ENCODE measurements around the gene NETO2. TPM values are rescaled to one million over a fixed set of nuclear protein-coding genes. Genes with fewer than 3 reads are reported as not detected.
"Not testable (repeated sequence)": the region's sequence is repeated elsewhere in the genome, so short reads cannot be mapped to it uniquely, and the experiment has no call there.

NETO2 gene
- total RNA-seq, 1 donor from 2014 or later = 6.8 TPM

GRCh38 chr16:47134550-47134949, 9.2 kb downstream of the NETO2 start:
- no peak for DNase-seq (ENCODE audit: low read depth)

- DNase-seq (ENCODE audit: low read depth) = no peak
Measured at GRCh38 chr16:47132308-47132707, 11.4 kb downstream of the NETO2 start.

GRCh38 chr16:47129755-47130435, 13.8 kb downstream of the NETO2 start:
- no peak for DNase-seq (ENCODE audit: low read depth)

- DNase-seq (ENCODE audit: low read depth) = no peak
Measured at GRCh38 chr16:47127541-47127940, 16.2 kb downstream of the NETO2 start.

GRCh38 chr16:47125757-47126156, 18.0 kb downstream of the NETO2 start:
- no peak for DNase-seq (ENCODE audit: low read depth)

GRCh38 chr16:47113130-47113529, 30.6 kb downstream of the NETO2 start:
- DNase-seq (ENCODE audit: low read depth) = no peak

GRCh38 chr16:47110939-47111338, 32.8 kb downstream of the NETO2 start:
- no peak for DNase-seq (ENCODE audit: low read depth)

GRCh38 chr16:47109361-47109760, 34.4 kb downstream of the NETO2 start:
- no peak for DNase-seq (ENCODE audit: low read depth)

GRCh38 chr16:47102921-47103320, 40.8 kb downstream of the NETO2 start:
- DNase-seq (ENCODE audit: low read depth) = not testable (repeated sequence)

GRCh38 chr16:47097154-47097553, 46.6 kb downstream of the NETO2 start:
- not testable (repeated sequence) for DNase-seq (ENCODE audit: low read depth)

GRCh38 chr16:47096297-47096696, 47.4 kb downstream of the NETO2 start:
- no peak for DNase-seq (ENCODE audit: low read depth)

- no peak for DNase-seq (ENCODE audit: low read depth)
Measured at GRCh38 chr16:47084198-47084597, 59.5 kb downstream of the NETO2 start.

GRCh38 chr16:47082099-47082865, 61.5 kb downstream of the NETO2 start:
- no peak for DNase-seq (ENCODE audit: low read depth)

- DNase-seq (ENCODE audit: low read depth) = no peak
Measured at GRCh38 chr16:47081115-47081514, 62.6 kb downstream of the NETO2 start.

- DNase-seq (ENCODE audit: low read depth) = no peak
Measured at GRCh38 chr16:47079860-47080259, 63.9 kb downstream of the NETO2 start.

GRCh38 chr16:47073223-47074155, 70.3 kb downstream of the NETO2 start:
- no peak for DNase-seq (ENCODE audit: low read depth)

- DNase-seq (ENCODE audit: low read depth) = no peak
Measured at GRCh38 chr16:47072158-47072557, 71.6 kb downstream of the NETO2 start.

GRCh38 chr16:47069841-47070584, 73.7 kb downstream of the NETO2 start:
- DNase-seq (ENCODE audit: low read depth) = no peak

GRCh38 chr16:47069313-47069712, 74.4 kb downstream of the NETO2 start:
- no peak for DNase-seq (ENCODE audit: low read depth)

GRCh38 chr16:47067203-47067602, 76.5 kb downstream of the NETO2 start:
- DNase-seq (ENCODE audit: low read depth) = no peak

Measured in myocyte (in vitro differentiated cells).